Hematopoietic multipotent progenitor cell treated with erythropoietin and hydrocortisone succinate and interleukin-3 and kit ligand, for 8 days (in vitro differentiated cells): ENCODE data around the gene PI4K2B.
"Not testable (repeated sequence)": the region's sequence is repeated elsewhere in the genome, so short reads cannot be mapped to it uniquely, and the experiment has no call there.

Experiments used
- DNase-seq: peaks from one replicate; pipeline ENCODE4 v3.0.0-alpha.2; 2015

The PI4K2B gene

GRCh38 chr4:25233737-25234389 is at the start of gene PI4K2B:
Gene PI4K2B, plus strand, starts transcription at chr4:25234033. Its CDS starts 131 bp downstream, at chr4:25234164.
- DNase-seq: peak; percentile 91

- no peak for DNase-seq
Measured at GRCh38 chr4:25184056-25184455, 49.8 kb upstream of the PI4K2B start.

GRCh38 chr4:25190407-25190806 is 43.4 kb upstream of the PI4K2B start:
- DNase-seq: peak; percentile 51

- DNase-seq: no peak
Measured at GRCh38 chr4:25198713-25199112, 35.1 kb upstream of the PI4K2B start.

- DNase-seq: no peak
Measured at GRCh38 chr4:25207997-25208396, 25.8 kb upstream of the PI4K2B start.

GRCh38 chr4:25209702-25210101 is 24.1 kb upstream of the PI4K2B start:
- no peak for DNase-seq

- no peak for DNase-seq
Measured at GRCh38 chr4:25211721-25212120, 22.1 kb upstream of the PI4K2B start.

GRCh38 chr4:25212822-25213221 is 21.0 kb upstream of the PI4K2B start:
- DNase-seq: no peak

GRCh38 chr4:25213347-25213979 is 20.4 kb upstream of the PI4K2B start:
- DNase-seq: no peak

GRCh38 chr4:25214750-25215149 is 19.1 kb upstream of the PI4K2B start:
- DNase-seq: not testable (repeated sequence)

- no peak for DNase-seq
Measured at GRCh38 chr4:25215511-25215910, 18.3 kb upstream of the PI4K2B start.

GRCh38 chr4:25221377-25221776 is 12.5 kb upstream of the PI4K2B start:
- no peak for DNase-seq

GRCh38 chr4:25223802-25224375 is 9.9 kb upstream of the PI4K2B start:
- peak; percentile 44 for DNase-seq

GRCh38 chr4:25229804-25230203 is 4.0 kb upstream of the PI4K2B start:
- no peak for DNase-seq

GRCh38 chr4:25233194-25233593 is 639 bp upstream of the PI4K2B start:
- DNase-seq: no peak

- DNase-seq: peak; percentile 89
Measured at GRCh38 chr4:25234390-25235370, 847 bp downstream of the PI4K2B start.

- DNase-seq: no peak
Measured at GRCh38 chr4:25235401-25235800, 1.6 kb downstream of the PI4K2B start.

GRCh38 chr4:25236030-25236429 is 2.2 kb downstream of the PI4K2B start:
- not testable (repeated sequence) for DNase-seq

- peak; percentile 39 for DNase-seq
Measured at GRCh38 chr4:25236971-25237370, 3.1 kb downstream of the PI4K2B start.

GRCh38 chr4:25238052-25238451 is 4.2 kb downstream of the PI4K2B start:
- no peak for DNase-seq

GRCh38 chr4:25239528-25239927 is 5.7 kb downstream of the PI4K2B start:
- DNase-seq: not testable (repeated sequence)

GRCh38 chr4:25240754-25241210 is 6.9 kb downstream of the PI4K2B start:
- DNase-seq: peak; percentile 79

GRCh38 chr4:25242195-25242594 is 8.4 kb downstream of the PI4K2B start:
- not testable (repeated sequence) for DNase-seq
